Measurements from ENCODE around the gene MORC3. TPM values are rescaled to one million over a fixed set of nuclear protein-coding genes. Genes with fewer than 3 reads are reported as not detected.

MORC3 gene
- total RNA-seq, 1 experiment from 2014 or later = 18.7 TPM

DNA sequence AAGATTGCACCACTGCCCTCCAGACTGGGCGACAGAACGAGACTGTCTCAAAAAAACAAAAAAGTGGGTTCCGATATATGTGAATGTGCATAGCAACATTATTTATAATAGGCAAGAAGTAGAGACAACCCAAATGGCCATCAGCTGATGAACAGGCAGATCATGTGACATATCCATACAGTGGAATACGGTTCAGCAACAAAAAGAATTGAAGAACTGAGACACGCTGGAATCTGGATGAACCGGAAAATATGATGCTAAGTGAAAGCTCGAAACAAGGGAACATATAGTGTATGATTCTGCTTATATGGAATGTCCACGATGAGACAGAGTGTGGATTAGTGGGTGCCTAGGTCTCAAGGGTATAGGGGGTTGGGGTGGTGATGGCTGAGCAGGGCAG lies 28.5 kb upstream of the MORC3 start:
- Histone ChIP-seq H2AK5ac (ENCODE audit: insufficient read length, low read length) (no peak overlapping the region), H3K4ac (ENCODE audit: low read depth, low read length) (no peak overlapping the region), H4K20me1 (ENCODE audit: control insufficient read depth, insufficient read depth, insufficient read length) (no peaks in the 10 kb centered on the region), H3K9me3 (ENCODE audit: control insufficient read depth, low read depth, low read length) (no peaks in the 10 kb centered on the region), H3K56ac (ENCODE audit: insufficient read length, low read depth, low read length) (no peak overlapping the region), H2BK5ac (ENCODE audit: insufficient read length, low read length) (no peak overlapping the region), H3K18ac (ENCODE audit: insufficient read length, low read depth, low read length) (no peak overlapping the region), H3K79me1 (ENCODE audit: insufficient read depth, low read depth, low read length, poor library complexity, severe bottlenecking) (no peaks in the 10 kb centered on the region), H2BK15ac (ENCODE audit: low read depth, low read length) (no peak overlapping the region), H3K27me3 (ENCODE audit: insufficient read depth, low read length) (no peaks in the 10 kb centered on the region), H3K4me1 (ENCODE audit: insufficient read depth, low read length) (no peaks in the 10 kb centered on the region), H2AFZ (ENCODE audit: low read length) (no peak overlapping the region), H4K8ac (replicated peaks; ENCODE audit: insufficient read length, low read depth, low read length) (no peak overlapping the region), H3K4me2 (ENCODE audit: insufficient read depth, insufficient read length, low read length) (no peak overlapping the region), H2BK20ac (ENCODE audit: low read depth, low read length, poor library complexity, severe bottlenecking) (no peak overlapping the region), H3K9ac (ENCODE audit: extremely low read depth, insufficient read length, low read length) (no peak overlapping the region), H2BK120ac (ENCODE audit: low read depth, low read length, poor library complexity, severe bottlenecking) (no peak overlapping the region), H4K5ac (ENCODE audit: insufficient read length, low read depth, low read length) (no peak overlapping the region), H3K14ac (ENCODE audit: insufficient read depth, low read length) (no peak overlapping the region), H3K27ac (ENCODE audit: insufficient read length, low read depth, low read length) (no peak overlapping the region), H3K79me2 (ENCODE audit: insufficient read depth, low read length) (no peaks in the 10 kb centered on the region), H4K91ac (ENCODE audit: insufficient read length, low read depth, low read length) (no peak overlapping the region), H3K23ac (ENCODE audit: insufficient read length, low read depth, low read length) (no peak overlapping the region), H2BK12ac (ENCODE audit: insufficient read length, low read depth, low read length) (no peak overlapping the region), H3K23me2 (ENCODE audit: insufficient read length, low read depth, low read length, poor library complexity, severe bottlenecking) (no peaks in the 10 kb centered on the region), H3T11ph (ENCODE audit: low read length) (no peak overlapping the region)
- no CpG with 5 or more reads among the region's 8 CpGs for WGBS (ENCODE audit: extremely low coverage, insufficient read length, low lambda C conversion rate)
- H3K4me3 Mint-ChIP-seq = no peak overlapping the region
- H3K27ac Mint-ChIP-seq = no peak overlapping the region; a peak in 1 of 7 replicates
- DNase-seq = no peak
- no peaks in the 10 kb centered on the region; a peak in 1 of 5 replicates for H3K9me3 Mint-ChIP-seq
- H3K4me1 Mint-ChIP-seq = peaks cover 3 to 12% of the 10 kb centered on the region in 2 experiments; a peak in 3 of 4 replicates
- TF ChIP-seq, protein P1, sequence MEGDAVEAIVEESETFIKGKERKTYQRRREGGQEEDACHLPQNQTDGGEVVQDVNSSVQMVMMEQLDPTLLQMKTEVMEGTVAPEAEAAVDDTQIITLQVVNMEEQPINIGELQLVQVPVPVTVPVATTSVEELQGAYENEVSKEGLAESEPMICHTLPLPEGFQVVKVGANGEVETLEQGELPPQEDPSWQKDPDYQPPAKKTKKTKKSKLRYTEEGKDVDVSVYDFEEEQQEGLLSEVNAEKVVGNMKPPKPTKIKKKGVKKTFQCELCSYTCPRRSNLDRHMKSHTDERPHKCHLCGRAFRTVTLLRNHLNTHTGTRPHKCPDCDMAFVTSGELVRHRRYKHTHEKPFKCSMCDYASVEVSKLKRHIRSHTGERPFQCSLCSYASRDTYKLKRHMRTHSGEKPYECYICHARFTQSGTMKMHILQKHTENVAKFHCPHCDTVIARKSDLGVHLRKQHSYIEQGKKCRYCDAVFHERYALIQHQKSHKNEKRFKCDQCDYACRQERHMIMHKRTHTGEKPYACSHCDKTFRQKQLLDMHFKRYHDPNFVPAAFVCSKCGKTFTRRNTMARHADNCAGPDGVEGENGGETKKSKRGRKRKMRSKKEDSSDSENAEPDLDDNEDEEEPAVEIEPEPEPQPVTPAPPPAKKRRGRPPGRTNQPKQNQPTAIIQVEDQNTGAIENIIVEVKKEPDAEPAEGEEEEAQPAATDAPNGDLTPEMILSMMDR (conservative IDR thresholded peaks at IDR 0.05) = no peak
- H3K36me3 Mint-ChIP-seq (ENCODE audit: insufficient read depth in 1 of 3, low read depth in 3 of 3) = peaks cover 0 to 10% (median 10%) of the 10 kb centered on the region in 3 experiments; a peak in 5 of 7 replicates
- H3K27me3 Mint-ChIP-seq (ENCODE audit: low read depth) = no peaks in the 10 kb centered on the region
